SU-DHL-6 (cell line): ENCODE measurements around the gene CYB561D1.

Source experiments
- H2AFZ ChIP-seq: fragments of 200-600 bp; sonication (generic); 2 replicates; pipeline ENCODE4 v1.6.1; 2014; ENCODE audit warnings: low read depth, mild to moderate bottlenecking, moderate library complexity, mixed read lengths, antibody characterized with exemption, low read length; ENCODE audit not compliant: severe bottlenecking
- H3F3A ChIP-seq: fragments of 200-600 bp; shearing (Covaris generic); 2 replicates; pipeline ENCODE4 v1.6.0; 2016; ENCODE audit warnings: antibody characterized with exemption, mild to moderate bottlenecking; ENCODE audit not compliant: insufficient read depth
- H3K27ac ChIP-seq: fragments of 200-600 bp; sonication (generic); 2 replicates; pipeline ENCODE4 v1.5.1; 2016; ENCODE audit warnings: low read depth, mild to moderate bottlenecking, low read length, moderate library complexity, mixed read lengths
- H3K27me3 ChIP-seq: fragments of 200-600 bp; sonication (generic), shearing (Covaris generic); 2 replicates; pipeline ENCODE4 v1.6.0; 2014; ENCODE audit warnings: mild to moderate bottlenecking, low read length
- H3K36me3 ChIP-seq: fragments of 200-600 bp; sonication (generic); 2 replicates; pipeline ENCODE4 v1.6.1; 2014; ENCODE audit warnings: mild to moderate bottlenecking, low read length, mixed read lengths
- H3K4me2 ChIP-seq: fragments of 300-600, 200-600 bp; shearing (Covaris generic), sonication (generic); 2 replicates; pipeline ENCODE4 v1.6.0; 2014; ENCODE audit warnings: low read length, low read depth, mild to moderate bottlenecking; ENCODE audit not compliant: poor library complexity, severe bottlenecking
- H3K4me3 ChIP-seq: fragments of 200-600 bp; sonication (generic); 2 replicates; pipeline ENCODE4 v1.5.1; 2014; ENCODE audit warnings: antibody characterized with exemption, low read length, mild to moderate bottlenecking, mixed read lengths; ENCODE audit not compliant: insufficient read depth, poor library complexity, severe bottlenecking
- H3K79me2 ChIP-seq: fragments of 200-600 bp; sonication (generic); 2 replicates; pipeline ENCODE4 v1.6.1; 2014; ENCODE audit warnings: mild to moderate bottlenecking, low read length, moderate library complexity; ENCODE audit not compliant: insufficient read depth
- H3K9ac ChIP-seq: fragments of 200-600 bp; sonication (generic); 2 replicates; pipeline ENCODE4 v1.7.0; 2014; ENCODE audit warnings: mild to moderate bottlenecking, low read length
- H3K9me2 ChIP-seq: fragments of 200-600 bp; sonication (generic); replicated peaks from 2 replicates; pipeline ENCODE4 v1.6.1; 2014; ENCODE audit warnings: low read length; ENCODE audit not compliant: insufficient read depth
- H3K9me3 ChIP-seq: fragments of 200-600 bp; sonication (generic); 2 replicates; pipeline ENCODE4 v1.6.1; 2014; ENCODE audit warnings: low read length, mixed read lengths; ENCODE audit not compliant: insufficient read depth
- H4K20me1 ChIP-seq: fragments of 200-600 bp; sonication (generic); 2 replicates; pipeline ENCODE4 v1.6.1; 2014; ENCODE audit warnings: low read depth, mild to moderate bottlenecking, antibody characterized with exemption, low read length, moderate library complexity, mixed read lengths
- EZH2phosphoT487 ChIP-seq: fragments of 200-600 bp; sonication (generic), shearing (Covaris generic); conservative IDR thresholded peaks from 2 replicates; pipeline ENCODE4 v1.6.1; 2018; ENCODE audit warnings: mild to moderate bottlenecking, antibody characterized with exemption, low read length, moderate library complexity, mixed read lengths
- TF ChIP-seq, protein P1 (sequence below): fragments of 200-600 bp; sonication (generic); IDR thresholded peaks from one replicate; pipeline ENCODE4 v1.5.1; 2017; ENCODE audit warnings: antibody characterized with exemption, mild to moderate bottlenecking, low read length, moderate library complexity; ENCODE audit not compliant: insufficient read depth, poor library complexity, severe bottlenecking

CYB561D1 gene

GRCh38 chr1:109531826-109532364, 38.0 kb downstream of the CYB561D1 start:
- H3K36me3 ChIP-seq, result no peaks in the 10 kb centered on the region
- H2AFZ ChIP-seq, result peak overlapping the region; percentile 36
- H4K20me1 ChIP-seq, result no peaks in the 10 kb centered on the region
- no peak for TF ChIP-seq EZH2phosphoT487
- TF ChIP-seq, protein P1, sequence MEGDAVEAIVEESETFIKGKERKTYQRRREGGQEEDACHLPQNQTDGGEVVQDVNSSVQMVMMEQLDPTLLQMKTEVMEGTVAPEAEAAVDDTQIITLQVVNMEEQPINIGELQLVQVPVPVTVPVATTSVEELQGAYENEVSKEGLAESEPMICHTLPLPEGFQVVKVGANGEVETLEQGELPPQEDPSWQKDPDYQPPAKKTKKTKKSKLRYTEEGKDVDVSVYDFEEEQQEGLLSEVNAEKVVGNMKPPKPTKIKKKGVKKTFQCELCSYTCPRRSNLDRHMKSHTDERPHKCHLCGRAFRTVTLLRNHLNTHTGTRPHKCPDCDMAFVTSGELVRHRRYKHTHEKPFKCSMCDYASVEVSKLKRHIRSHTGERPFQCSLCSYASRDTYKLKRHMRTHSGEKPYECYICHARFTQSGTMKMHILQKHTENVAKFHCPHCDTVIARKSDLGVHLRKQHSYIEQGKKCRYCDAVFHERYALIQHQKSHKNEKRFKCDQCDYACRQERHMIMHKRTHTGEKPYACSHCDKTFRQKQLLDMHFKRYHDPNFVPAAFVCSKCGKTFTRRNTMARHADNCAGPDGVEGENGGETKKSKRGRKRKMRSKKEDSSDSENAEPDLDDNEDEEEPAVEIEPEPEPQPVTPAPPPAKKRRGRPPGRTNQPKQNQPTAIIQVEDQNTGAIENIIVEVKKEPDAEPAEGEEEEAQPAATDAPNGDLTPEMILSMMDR, result no peak
- no peaks in the 10 kb centered on the region for H3K27me3 ChIP-seq
- no peak overlapping the region for H3K27ac ChIP-seq
- no peaks in the 10 kb centered on the region for H3K79me2 ChIP-seq
- H3K9me2 ChIP-seq, result no peaks in the 10 kb centered on the region
- no peak overlapping the region for H3K4me2 ChIP-seq
- no peaks in the 10 kb centered on the region for H3F3A ChIP-seq
- H3K9me3 ChIP-seq, result no peaks in the 10 kb centered on the region
- no peak overlapping the region for H3K4me3 ChIP-seq
- H3K9ac ChIP-seq, result no peak overlapping the region

DNA sequence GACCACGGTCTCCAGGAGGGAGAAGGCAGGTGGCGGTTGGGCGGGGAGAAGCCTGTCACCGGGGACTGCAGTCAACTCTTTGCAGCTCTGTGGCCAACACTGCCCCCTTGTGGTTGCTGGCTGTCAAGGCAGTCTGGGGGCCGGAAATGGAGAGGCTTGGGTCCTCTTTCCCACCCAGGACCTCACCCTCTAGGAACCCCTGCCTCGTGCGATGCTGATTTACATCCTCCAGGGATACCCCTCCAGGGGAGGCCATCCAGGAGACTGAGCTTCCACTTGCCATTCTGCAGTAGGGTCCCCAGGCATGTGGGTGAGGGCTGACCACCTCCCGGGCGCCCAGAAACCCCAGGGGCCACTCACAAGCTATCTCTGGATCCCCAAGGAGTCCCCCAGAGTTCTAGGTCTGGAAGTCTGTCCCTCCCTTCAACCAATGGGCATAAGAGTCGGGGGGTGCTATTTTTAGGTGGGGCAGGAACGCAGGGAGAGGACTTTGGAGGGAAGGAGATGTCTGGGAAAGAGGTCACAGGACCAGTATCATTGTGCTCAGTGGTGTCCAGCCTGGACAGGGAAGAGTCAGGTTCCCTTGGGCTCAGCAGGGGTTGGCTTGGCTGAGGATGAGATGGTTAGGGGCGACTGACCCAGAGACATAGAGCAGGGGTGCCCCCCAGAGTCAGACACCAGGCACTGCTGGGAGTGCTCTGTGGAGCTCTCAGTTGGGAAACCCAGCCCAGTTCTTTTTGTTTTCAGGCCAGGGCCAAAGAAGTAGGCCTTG, 38.7 kb downstream of the CYB561D1 start:
- peak overlapping the region; percentile 49 for H3K4me2 ChIP-seq

DNA sequence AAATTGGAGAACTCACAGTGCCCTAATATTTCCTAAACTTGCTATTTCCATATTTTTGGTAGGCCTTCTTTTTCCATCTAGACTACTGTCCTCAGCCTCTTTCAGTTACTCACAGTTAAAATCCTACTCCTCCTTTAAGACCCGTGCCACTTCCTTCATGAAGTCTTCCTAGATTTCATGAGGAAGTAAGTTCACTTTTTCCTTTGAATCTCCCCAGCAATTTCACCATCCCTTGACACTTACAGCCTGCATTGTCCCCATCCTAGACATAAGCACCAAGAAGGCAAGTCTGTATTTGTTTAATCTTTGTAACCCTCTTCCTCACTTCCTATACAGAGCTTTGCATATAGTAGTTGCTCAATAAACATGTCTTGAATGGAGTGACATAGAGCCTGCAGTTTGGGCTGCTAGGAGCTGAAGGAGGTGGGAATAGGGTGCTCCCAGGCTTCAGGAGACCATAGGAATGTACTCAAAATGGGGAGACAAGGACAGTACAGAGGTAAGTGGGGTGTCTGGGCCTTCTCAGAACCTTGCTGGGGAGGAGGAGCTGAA, 40.5 kb downstream of the CYB561D1 start:
- Histone ChIP-seq H3K4me3 (no peak overlapping the region), H3K9me2 (no peaks in the 10 kb centered on the region), H3K4me2 (no peak overlapping the region), H3K27me3 (no peaks in the 10 kb centered on the region), H3K27ac (no peak overlapping the region), H3K36me3 (no peaks in the 10 kb centered on the region), H3K9ac (no peak overlapping the region), H3K9me3 (no peaks in the 10 kb centered on the region), H3F3A (no peaks in the 10 kb centered on the region), H3K79me2 (no peaks in the 10 kb centered on the region), H2AFZ (no peak overlapping the region), H4K20me1 (no peaks in the 10 kb centered on the region)
- TF ChIP-seq EZH2phosphoT487, result no peak
- TF ChIP-seq, protein P1, result no peak

More for the DNA sequence above, 38.7 kb downstream of the CYB561D1 start:
- Histone ChIP-seq H2AFZ (peak overlapping the region; percentile 100), H3K79me2 (no peaks in the 10 kb centered on the region), H4K20me1 (no peaks in the 10 kb centered on the region), H3K27me3 (no peaks in the 10 kb centered on the region), H3K9ac (peak overlapping the region; percentile 32; the same call in 1 of the 2 replicates), H3F3A (no peaks in the 10 kb centered on the region), H3K27ac (0 out of 2 replicates have a peak overlapping the region, but pooled peaks have one; percentile 17), H3K9me3 (no peaks in the 10 kb centered on the region), H3K4me3 (no peak overlapping the region), H3K9me2 (no peaks in the 10 kb centered on the region), H3K36me3 (no peaks in the 10 kb centered on the region)
- TF ChIP-seq EZH2phosphoT487, result no peak
- TF ChIP-seq, protein P1, result peak; percentile 66
